A673 (cell line): ENCODE measurements around the gene CMTM3. TPM values are rescaled to one million over a fixed set of nuclear protein-coding genes. Genes with fewer than 3 reads are reported as not detected.
A peak's percentile ranks its signal among the peaks of the same experiment; 100 is the strongest.

ENCODE experiments used
- BruUV-seq: library from RNA; stranded (reverse); fragments of 400-500 nt; replicated peaks from 2 replicates; lab custom pipeline; 2021; lab: Mats Ljungman, UMichigan
- CTCF ChIA-PET: fragments of 300-600 bp; sonication (Branson Sonifier 250); formaldehyde crosslinking; loops from one replicate; lab custom pipeline; 2022; ENCODE audit warnings: antibody characterized with exemption; lab: Charles Lee
- POLR2A ChIA-PET: fragments of 300-600 bp; sonication (Branson Sonifier 250); formaldehyde crosslinking; loops from one replicate; lab custom pipeline; 2022; ENCODE audit warnings: antibody characterized with exemption; ENCODE audit not compliant: low non-redundant PET; lab: Charles Lee
- DNase-seq: peaks from one replicate; pipeline ENCODE4 v3.0.0-alpha.2; 2015; ENCODE audit warnings: low spot score
- H3K27ac ChIP-seq: fragments of 200-600 bp; sonication (generic); 2 replicates; pipeline ENCODE4 v1.5.1; 2016; ENCODE audit warnings: mixed run types, low read depth, mild to moderate bottlenecking, mixed read lengths, antibody characterized with exemption, low read length; ENCODE audit not compliant: poor library complexity, severe bottlenecking
- H3K27me3 ChIP-seq: fragments of 200-600 bp; sonication (generic); replicated peaks from 2 replicates; pipeline ENCODE4 v1.6.1; 2017; ENCODE audit warnings: mixed run types, low read depth, mild to moderate bottlenecking, mixed read lengths, antibody characterized with exemption, low read length; ENCODE audit not compliant: insufficient read depth, poor library complexity
- H3K36me3 ChIP-seq: fragments of 200-600 bp; sonication (generic); 2 replicates; pipeline ENCODE4 v1.6.1; 2016; ENCODE audit warnings: mixed run types, mild to moderate bottlenecking, mixed read lengths, antibody characterized with exemption, low read length; ENCODE audit not compliant: insufficient read depth, poor library complexity, severe bottlenecking
- H3K4me1 ChIP-seq: fragments of 200-600 bp; sonication (generic); 2 replicates; pipeline ENCODE4 v1.6.1; 2017; ENCODE audit warnings: mixed run types, mild to moderate bottlenecking, mixed read lengths, antibody characterized with exemption, low read length; ENCODE audit not compliant: insufficient read depth, poor library complexity, severe bottlenecking
- H3K4me3 ChIP-seq: fragments of 200-600 bp; sonication (generic); 2 replicates; pipeline ENCODE4 v1.5.1; 2016; ENCODE audit warnings: low read depth, mixed run types, mild to moderate bottlenecking, mixed read lengths, low read length; ENCODE audit not compliant: poor library complexity, severe bottlenecking
- H3K9me3 ChIP-seq: fragments of 200-600 bp; sonication (generic); 2 replicates; pipeline ENCODE4 v1.6.1; 2016; ENCODE audit warnings: mixed run types, low read depth, mild to moderate bottlenecking, mixed read lengths, antibody characterized with exemption, low read length; ENCODE audit not compliant: poor library complexity, severe bottlenecking
- CTCF ChIP-seq: fragments of 300-800, 200-600 bp; sonication (generic); conservative IDR thresholded peaks from 2 replicates; pipeline ENCODE4 v1.5.1; 2017; ENCODE audit warnings: low read depth, mild to moderate bottlenecking, antibody characterized with exemption, low read length, moderate library complexity, mixed read lengths
- EZH2 ChIP-seq: fragments of 200-600 bp; sonication (generic); IDR thresholded peaks from 2 replicates; pipeline ENCODE4 v1.6.1; 2017; ENCODE audit warnings: borderline replicate concordance, low read depth, mild to moderate bottlenecking, mixed read lengths, antibody characterized with exemption, low read length; ENCODE audit not compliant: poor library complexity, severe bottlenecking
- intact Hi-C: fragments of 100-400 bp; cut with micrococcal nuclease; formaldehyde crosslinking; loops from one replicate; pipeline ENCODE4 v1.10.0; 2022; ENCODE audit not compliant: unreplicated experiment
- total RNA-seq: library from RNA; stranded (reverse); gene quantifications from 2 replicates; pipeline ENCODE4 v1.2.3, GENCODE V29; 2021

CMTM3 gene
- total RNA-seq, 1 experiment from 2014 or later: 25.5 TPM

GRCh38 chr16:66658143-66658859 is 53.8 kb downstream of the CMTM3 start:
- no TSS peak for BruUV-seq

GRCh38 chr16:66658860-66659190 is 54.3 kb downstream of the CMTM3 start:
- TF ChIP-seq EZH2: no peak
- no peak for TF ChIP-seq CTCF
- Histone ChIP-seq H3K27ac (no peak overlapping the region), H3K4me1 (peaks cover 16% of the 10 kb centered on the region), H3K27me3 (no peaks in the 10 kb centered on the region), H3K4me3 (no peak overlapping the region), H3K9me3 (no peaks in the 10 kb centered on the region), H3K36me3 (no peaks in the 10 kb centered on the region)
- BruUV-seq: no TSS peak
- DNase-seq: no peak
- intact Hi-C loops: no loop called here
- ChIA-PET CTCF (no interaction called here), POLR2A (no interaction called here)

More at GRCh38 chr16:66658143-66658859, 53.8 kb downstream of the CMTM3 start:
- H3K4me1 ChIP-seq: peaks cover 21% of the 10 kb centered on the region
- no peak overlapping the region for H3K4me3 ChIP-seq
- no peak overlapping the region for H3K27ac ChIP-seq
- CTCF ChIA-PET: no interaction called here
- TF ChIP-seq EZH2 (no peak), CTCF (0 out of 2 replicates have a peak, but pooled peaks have one; percentile 16)
- no peaks in the 10 kb centered on the region for H3K27me3 ChIP-seq
- H3K36me3 ChIP-seq: no peaks in the 10 kb centered on the region
- intact Hi-C loops: no loop called here
- DNase-seq: no peak
- POLR2A ChIA-PET: no interaction called here
- H3K9me3 ChIP-seq: no peaks in the 10 kb centered on the region

- no TSS peak for BruUV-seq
- no peaks in the 10 kb centered on the region for H3K36me3 ChIP-seq
- TF ChIP-seq CTCF: 0 out of 2 replicates have a peak, but pooled peaks have one; percentile 15
- TF ChIP-seq EZH2: no peak
- intact Hi-C loops: no loop called here
- H3K4me3 ChIP-seq: no peak overlapping the region
- H3K9me3 ChIP-seq: no peaks in the 10 kb centered on the region
- POLR2A ChIA-PET: interaction anchor here (0.6 kb wide), 1 partner anchor 20 kb away, joined by 25 read pairs; no protein-coding TSS in a partner anchor
- CTCF ChIA-PET: interaction anchor here (1.1 to 3.3 kb wide), 2 partner anchors 10 to 52 kb away, joined by 6 to 17 read pairs; no protein-coding TSS in a partner anchor
- peaks cover 9% of the 10 kb centered on the region for H3K4me1 ChIP-seq
- H3K27ac ChIP-seq: peak overlapping the region; percentile 25
- peak; percentile 67 for DNase-seq
- H3K27me3 ChIP-seq: no peaks in the 10 kb centered on the region
Measured at GRCh38 chr16:66660422-66661209, 56.1 kb downstream of the CMTM3 start.
